IPS DF 6.9 (cell line): ENCODE data around the gene KIF17.
"Not testable (repeated sequence)": the region's sequence is repeated elsewhere in the genome, so short reads cannot be mapped to it uniquely, and the experiment has no call there.

Source experiments
- DNase-seq: peaks from one replicate; pipeline ENCODE4 v3.0.0-alpha.2; 2013; ENCODE audit warnings: low read depth, low spot score
- H3K27ac ChIP-seq: one replicate; pipeline ENCODE4 v1.5.1; 2013; ENCODE audit warnings: low read length, control low read depth
- H3K27me3 ChIP-seq: 2 replicates; pipeline ENCODE4 v1.6.1; 2013; ENCODE audit warnings: mild to moderate bottlenecking, low read length; ENCODE audit not compliant: control insufficient read depth, insufficient read depth
- H3K36me3 ChIP-seq: 2 replicates; pipeline ENCODE4 v1.6.1; 2013; ENCODE audit warnings: low read length; ENCODE audit not compliant: control insufficient read depth, insufficient read depth
- H3K4me1 ChIP-seq: 2 replicates; pipeline ENCODE4 v1.6.1; 2013; ENCODE audit warnings: low read length; ENCODE audit not compliant: control insufficient read depth, insufficient read depth
- H3K4me3 ChIP-seq: 2 replicates; pipeline ENCODE4 v1.5.1; 2013; ENCODE audit warnings: mild to moderate bottlenecking, low read length
- H3K9me3 ChIP-seq: 2 replicates; pipeline ENCODE4 v1.6.1; 2013; ENCODE audit warnings: low read length, inconsistent platforms; ENCODE audit not compliant: control insufficient read depth, insufficient read depth
- WGBS: extraction: QIAGEN DNeasy Blood & Tissue Kit; methylation state at CpG from one replicate; pipeline ENCODE4 v1.1.7; 2013; ENCODE audit warnings: mixed read lengths, missing lambda C conversion rate; ENCODE audit not compliant: insufficient read length, insufficient coverage; 5-methylcytosine and 5-hydroxymethylcytosine counted together

Gene KIF17

DNA sequence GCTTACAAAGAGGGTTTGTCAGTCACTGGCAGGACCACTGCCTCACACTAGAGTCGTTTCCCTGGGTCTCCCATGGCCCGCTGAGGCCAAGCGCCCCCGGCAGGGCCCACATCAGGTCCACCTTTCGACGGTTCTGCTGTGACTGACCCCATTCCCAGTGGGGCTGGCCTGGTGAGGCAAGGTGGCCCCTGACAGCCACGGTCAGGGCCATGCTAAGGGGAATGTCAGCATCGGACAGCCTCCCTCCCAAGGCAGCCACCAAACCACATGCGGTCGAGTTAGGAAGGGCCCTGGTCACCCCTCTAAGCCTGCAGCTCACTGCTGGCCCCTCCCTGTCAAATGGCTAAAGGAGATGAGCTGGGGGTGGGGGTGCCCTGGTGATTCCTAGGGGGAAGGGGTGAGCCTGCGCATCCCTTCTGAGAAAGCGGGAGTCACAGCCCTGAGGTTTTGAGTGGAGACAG lies 2.9 kb upstream of the KIF17 start:
- Histone ChIP-seq H3K4me3 (no peak overlapping the region), H3K27ac (no peak overlapping the region), H3K4me1 (peaks cover 4% of the 10 kb centered on the region; the same call in 1 of the 2 replicates), H3K36me3 (no peaks in the 10 kb centered on the region; the same call in 1 of the 2 replicates), H3K9me3 (no peaks in the 10 kb centered on the region), H3K27me3 (no peaks in the 10 kb centered on the region)
- no peak for DNase-seq
- no CpG with 5 or more reads among the region's 12 CpGs for WGBS

DNA sequence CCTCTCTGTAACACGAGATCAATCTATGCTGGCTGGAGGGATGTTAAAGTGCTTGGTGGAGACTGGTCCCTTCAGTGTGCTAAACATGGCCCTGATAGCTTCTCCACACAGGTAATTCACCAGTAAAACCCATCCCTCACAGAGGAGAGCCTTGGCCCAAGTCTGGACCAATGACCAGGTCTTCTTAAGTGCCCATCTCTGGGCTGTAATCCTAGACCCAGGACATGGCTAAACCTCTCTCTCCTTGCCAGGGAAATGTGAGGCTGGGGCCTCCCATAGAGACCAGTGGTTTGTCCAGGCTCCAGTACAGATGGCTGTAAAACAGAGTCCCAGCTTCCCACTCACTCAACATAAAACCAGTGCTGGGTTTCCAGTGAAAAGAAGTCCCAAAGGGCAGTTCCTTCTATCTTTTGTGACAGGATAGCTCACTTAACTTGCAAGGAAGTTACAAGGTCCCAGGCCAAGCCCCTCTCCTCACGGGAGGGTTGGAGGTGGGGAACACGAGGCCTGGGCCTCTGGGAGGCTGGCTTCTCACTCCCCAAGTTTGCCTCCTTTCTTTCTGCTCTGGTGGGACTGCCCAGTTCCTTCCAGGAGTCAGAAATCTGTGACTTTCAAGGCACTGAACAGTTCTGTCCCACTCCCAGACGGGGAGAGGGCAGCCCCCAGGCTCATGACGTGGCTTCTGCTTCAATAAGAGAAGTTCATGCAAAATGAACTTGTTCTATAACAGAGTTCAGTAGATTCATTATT lies 2.2 kb upstream of the KIF17 start:
- no peak overlapping the region for H3K4me3 ChIP-seq
- H3K27me3 ChIP-seq, result no peaks in the 10 kb centered on the region
- H3K27ac ChIP-seq, result no peak overlapping the region
- no peak for DNase-seq
- no peaks in the 10 kb centered on the region; the same call in 1 of the 2 replicates for H3K36me3 ChIP-seq
- H3K9me3 ChIP-seq, result no peaks in the 10 kb centered on the region
- peaks cover 4% of the 10 kb centered on the region; the same call in 1 of the 2 replicates for H3K4me1 ChIP-seq
- WGBS, result no CpG with 5 or more reads among the region's 5 CpGs

DNA sequence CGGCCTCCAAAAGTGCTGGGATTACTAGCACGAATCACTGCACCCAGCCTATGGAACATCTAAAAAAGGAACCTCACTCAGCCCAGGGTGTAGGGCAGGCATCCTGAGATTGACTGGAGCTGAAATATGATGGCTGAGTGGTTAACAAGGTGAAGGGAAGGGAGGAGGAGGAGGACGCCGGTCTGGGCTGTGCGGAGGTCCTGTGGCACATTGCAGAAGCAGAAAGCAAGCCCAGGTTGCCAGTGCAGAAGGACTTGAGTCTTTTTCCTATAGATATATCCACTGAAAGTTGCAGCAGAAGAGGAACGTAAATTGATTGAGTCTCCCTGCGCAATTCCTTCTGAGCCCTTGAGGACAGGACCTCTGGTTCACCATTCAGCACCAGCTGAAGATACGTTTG lies 1.5 kb upstream of the KIF17 start:
- no peaks in the 10 kb centered on the region; the same call in 1 of the 2 replicates for H3K36me3 ChIP-seq
- DNase-seq, result no peak
- no peaks in the 10 kb centered on the region for H3K27me3 ChIP-seq
- H3K27ac ChIP-seq, result no peak overlapping the region
- H3K4me1 ChIP-seq, result peaks cover 4% of the 10 kb centered on the region; the same call in 1 of the 2 replicates
- no CpG with 5 or more reads among the region's 8 CpGs for WGBS
- no peaks in the 10 kb centered on the region for H3K9me3 ChIP-seq
- H3K4me3 ChIP-seq, result no peak overlapping the region

DNA sequence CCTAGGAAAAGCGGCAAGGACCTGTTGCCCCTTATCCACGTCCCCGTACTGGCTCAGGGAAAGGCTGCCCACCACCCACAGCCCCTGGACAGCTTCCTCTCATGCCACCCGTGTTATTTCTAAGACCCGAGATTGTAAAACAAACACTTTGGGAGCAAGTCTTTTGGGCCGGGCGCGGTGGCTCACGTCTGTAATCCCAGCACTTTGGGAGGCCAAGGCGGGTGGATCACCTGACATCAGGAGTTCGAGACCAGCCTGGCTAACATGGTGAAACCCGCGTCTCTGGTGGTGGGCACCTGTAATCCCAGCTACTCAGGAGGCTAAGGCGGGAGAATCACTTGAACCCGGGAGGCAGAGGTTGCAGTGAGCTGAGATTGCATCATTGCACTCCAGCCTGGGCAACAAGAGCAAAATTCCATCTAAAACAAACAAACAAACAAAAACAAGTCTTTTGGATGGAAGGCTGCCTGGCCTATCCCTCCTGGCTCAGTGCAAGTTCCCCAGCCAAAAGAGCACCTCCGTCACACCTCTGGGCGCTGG lies 606 bp upstream of the KIF17 start:
- peak overlapping the region; percentile 67; the same call in 1 of the 2 replicates for H3K4me3 ChIP-seq
- not testable (repeated sequence) for H3K27me3 ChIP-seq

DNA sequence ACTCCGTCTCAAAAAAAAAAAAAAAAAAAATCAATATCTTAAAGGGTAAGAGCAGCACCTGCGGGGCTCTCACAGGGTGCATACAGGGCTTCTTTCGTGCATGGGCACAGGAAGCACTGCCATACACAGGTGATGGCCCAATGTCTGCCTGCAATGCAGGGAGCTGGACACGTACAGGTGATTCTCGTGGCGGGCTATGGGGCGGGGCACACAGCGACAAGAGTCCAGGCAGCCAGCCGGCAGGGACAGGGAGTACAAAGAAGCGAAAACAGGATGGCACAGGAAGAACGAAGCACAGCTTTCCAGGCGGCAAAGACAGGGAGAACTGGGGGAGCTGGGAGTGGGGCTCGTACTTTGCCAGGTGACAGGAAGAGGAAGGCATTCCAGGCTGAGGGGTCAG lies 1.6 kb downstream of the KIF17 start:
- Histone ChIP-seq H3K27me3 (no peaks in the 10 kb centered on the region), H3K9me3 (no peaks in the 10 kb centered on the region), H3K27ac (no peak overlapping the region), H3K4me1 (peaks cover 2% of the 10 kb centered on the region; the same call in 1 of the 2 replicates), H3K4me3 (no peak overlapping the region), H3K36me3 (no peaks in the 10 kb centered on the region)
- no CpG with 5 or more reads among the region's 13 CpGs for WGBS
- DNase-seq, result no peak

More for the DNA sequence above, 606 bp upstream of the KIF17 start:
- not testable (repeated sequence) for DNase-seq, H3K27ac ChIP-seq, H3K4me1 ChIP-seq, H3K36me3 ChIP-seq, H3K9me3 ChIP-seq
- no CpG with 5 or more reads among the region's 17 CpGs for WGBS

DNA sequence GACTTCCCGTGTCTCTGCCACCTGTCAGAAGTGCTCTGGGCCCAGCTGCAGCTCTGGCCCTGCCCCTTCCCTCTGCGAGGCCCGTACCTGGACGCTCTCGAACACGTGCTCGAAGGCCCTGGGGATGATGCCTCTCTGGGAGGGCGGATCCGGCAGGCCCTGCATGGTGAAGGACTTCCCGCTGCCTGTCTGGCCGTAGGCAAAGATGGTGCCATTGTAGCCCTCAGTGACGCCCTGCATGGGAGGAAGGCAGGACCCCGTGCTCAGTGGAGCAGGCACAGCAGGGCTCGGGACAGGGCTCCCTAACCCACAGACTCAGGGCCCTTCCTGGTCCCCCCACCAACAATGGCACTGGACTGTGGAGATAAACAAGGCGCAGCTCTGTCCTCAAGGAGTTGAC lies 2.4 kb downstream of the KIF17 start:
- Histone ChIP-seq H3K27ac (no peak overlapping the region), H3K27me3 (no peaks in the 10 kb centered on the region), H3K4me3 (no peak overlapping the region), H3K4me1 (peaks cover 2% of the 10 kb centered on the region; the same call in 1 of the 2 replicates), H3K36me3 (no peaks in the 10 kb centered on the region), H3K9me3 (no peaks in the 10 kb centered on the region)
- no peak for DNase-seq
- WGBS, result no CpG with 5 or more reads among the region's 15 CpGs

DNA sequence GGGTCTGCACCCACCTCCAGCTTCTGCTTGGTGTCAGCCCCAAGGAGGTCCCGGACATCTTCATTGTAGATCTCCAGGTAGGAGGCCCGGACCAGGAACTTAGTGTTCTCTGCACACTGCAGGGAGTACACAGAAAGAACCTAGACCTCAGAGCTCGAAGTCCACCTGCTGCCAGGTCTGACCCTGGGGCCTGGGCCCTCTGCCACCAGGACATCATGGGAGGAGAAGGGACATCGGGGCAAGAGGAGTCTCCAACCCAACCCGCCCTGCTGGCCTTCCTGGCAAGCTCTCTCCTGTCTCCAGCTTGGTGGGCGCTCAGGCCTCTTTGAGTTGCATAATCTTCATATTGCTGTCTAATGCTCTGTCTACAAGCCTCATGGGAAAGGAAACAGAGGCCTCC lies 4.4 kb downstream of the KIF17 start:
- H3K36me3 ChIP-seq, result no peaks in the 10 kb centered on the region

DNA sequence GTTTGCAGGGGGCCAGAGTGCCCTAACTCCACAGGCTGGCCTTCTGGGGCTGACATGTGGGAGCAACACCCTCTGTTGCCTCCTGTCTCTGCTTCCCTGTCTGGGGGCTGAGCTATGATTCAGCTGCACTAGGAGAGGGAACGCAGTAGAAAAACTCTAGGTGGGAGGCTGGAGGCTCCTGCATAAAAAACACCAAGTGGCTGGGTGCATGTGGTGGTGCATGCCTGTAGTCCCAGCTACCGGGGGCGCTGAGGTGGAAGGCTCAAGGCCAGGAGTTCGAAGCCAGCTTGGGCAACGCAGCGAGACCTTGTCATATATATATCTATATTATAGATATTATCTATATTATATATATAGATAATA lies 5.6 kb downstream of the KIF17 start:
- Histone ChIP-seq H3K36me3 (no peaks in the 10 kb centered on the region; the same call in 1 of the 2 replicates), H3K27me3 (no peaks in the 10 kb centered on the region), H3K4me3 (no peak overlapping the region), H3K4me1 (peaks cover 2% of the 10 kb centered on the region; the same call in 1 of the 2 replicates), H3K27ac (no peak overlapping the region), H3K9me3 (no peaks in the 10 kb centered on the region)
- WGBS, result no CpG with 5 or more reads among the region's 6 CpGs
- DNase-seq, result no peak

More for the DNA sequence above, 4.4 kb downstream of the KIF17 start:
- no peak for DNase-seq
- Histone ChIP-seq H3K27ac (no peak overlapping the region), H3K4me3 (no peak overlapping the region), H3K4me1 (peaks cover 2% of the 10 kb centered on the region; the same call in 1 of the 2 replicates), H3K9me3 (no peaks in the 10 kb centered on the region), H3K27me3 (no peaks in the 10 kb centered on the region)
- no CpG with 5 or more reads among the region's 6 CpGs for WGBS

DNA sequence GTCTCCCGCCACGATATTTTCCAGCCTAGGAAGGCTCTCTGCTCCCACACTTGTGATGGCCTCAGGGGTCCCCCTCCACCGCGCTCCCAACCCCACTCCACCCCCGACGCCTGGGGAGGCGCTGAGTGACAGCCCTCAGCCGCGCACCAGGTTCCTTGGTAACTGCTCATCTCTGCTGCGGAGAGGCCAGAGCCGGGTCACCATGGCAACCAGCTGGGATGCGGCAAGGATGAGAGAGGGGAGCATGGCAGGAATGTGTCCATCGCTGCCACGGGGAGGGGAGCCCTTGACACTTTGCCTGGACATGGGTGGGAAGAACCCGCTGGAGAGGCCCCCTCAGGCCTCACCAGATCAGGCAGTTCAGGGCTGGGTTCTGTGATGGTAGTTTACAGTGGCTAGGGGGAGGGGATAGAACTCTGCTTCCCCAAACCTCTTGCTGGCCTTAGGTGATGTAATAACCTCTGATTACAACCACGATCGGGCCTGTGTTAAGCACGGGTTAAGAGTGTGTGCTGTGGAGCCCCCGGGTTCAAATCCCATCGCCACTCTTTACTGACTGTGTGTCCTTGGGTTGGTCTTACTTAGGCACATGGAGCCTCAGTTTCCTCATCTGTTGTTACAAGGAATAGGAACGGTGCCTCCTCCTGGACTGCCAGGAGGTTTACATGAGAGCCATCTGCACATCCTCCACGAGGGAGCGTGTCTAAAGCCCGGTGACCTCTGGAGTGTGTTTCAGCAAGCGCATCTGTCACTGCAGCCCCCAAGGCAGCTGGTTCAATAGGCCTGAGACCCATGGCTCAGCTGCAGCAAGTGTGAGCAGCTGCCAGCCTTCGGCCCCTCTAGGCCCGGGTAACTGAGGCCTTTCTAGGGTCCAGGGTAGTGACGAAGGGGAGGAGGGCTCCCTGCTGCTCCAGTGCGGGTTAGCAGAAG lies 6.3 kb downstream of the KIF17 start:
- H3K4me1 ChIP-seq, result peaks cover 2% of the 10 kb centered on the region; the same call in 1 of the 2 replicates
- no peak overlapping the region for H3K27ac ChIP-seq
- WGBS, result no CpG with 5 or more reads among the region's 29 CpGs
- DNase-seq, result no peak
- no peaks in the 10 kb centered on the region for H3K27me3 ChIP-seq
- H3K36me3 ChIP-seq, result no peaks in the 10 kb centered on the region; the same call in 1 of the 2 replicates
- no peak overlapping the region for H3K4me3 ChIP-seq
- no peaks in the 10 kb centered on the region for H3K9me3 ChIP-seq
